GM19238 (cell line): Measurements from ENCODE around the gene CREB5.

ENCODE experiments used
- DNase-seq: peaks from one replicate; pipeline ENCODE4 v3.0.0; 2011; ENCODE audit warnings: low spot score; ENCODE audit not compliant: insufficient read length

The CREB5 gene

GRCh38 chr7:28678431-28678965, 266.2 kb downstream of the CREB5 start:
- no peak for DNase-seq

- DNase-seq = no peak
Observed at GRCh38 chr7:28681693-28682310, 269.5 kb downstream of the CREB5 start.

- DNase-seq = no peak
Observed at GRCh38 chr7:28682801-28683200, 270.5 kb downstream of the CREB5 start.

GRCh38 chr7:28684650-28685241, 272.4 kb downstream of the CREB5 start:
- DNase-seq = no peak

- DNase-seq = no peak
Observed at GRCh38 chr7:28685242-28685643, 272.9 kb downstream of the CREB5 start.

- DNase-seq = no peak
Observed at GRCh38 chr7:28685644-28686417, 273.5 kb downstream of the CREB5 start.

- no peak for DNase-seq
Observed at GRCh38 chr7:28686418-28686800, 274.1 kb downstream of the CREB5 start.

- no peak for DNase-seq
Observed at GRCh38 chr7:28687537-28687936, 275.2 kb downstream of the CREB5 start.

GRCh38 chr7:28688174-28688573, 275.9 kb downstream of the CREB5 start:
- no peak for DNase-seq

GRCh38 chr7:28688651-28689050, 276.3 kb downstream of the CREB5 start:
- no peak for DNase-seq

- DNase-seq = no peak
Observed at GRCh38 chr7:28695300-28696295, 283.3 kb downstream of the CREB5 start.

GRCh38 chr7:28697913-28698563, 285.7 kb downstream of the CREB5 start:
- no peak for DNase-seq

- no peak for DNase-seq
Observed at GRCh38 chr7:28698840-28699239, 286.5 kb downstream of the CREB5 start.

- no peak for DNase-seq
Observed at GRCh38 chr7:28700096-28700495, 287.8 kb downstream of the CREB5 start.

GRCh38 chr7:28700790-28701203, 288.5 kb downstream of the CREB5 start:
- DNase-seq = no peak

- DNase-seq = no peak
Observed at GRCh38 chr7:28701731-28702130, 289.4 kb downstream of the CREB5 start.

GRCh38 chr7:28702171-28702570, 289.9 kb downstream of the CREB5 start:
- DNase-seq = no peak

- DNase-seq = no peak
Observed at GRCh38 chr7:28703037-28703765, 290.9 kb downstream of the CREB5 start.

GRCh38 chr7:28704706-28705105, 292.4 kb downstream of the CREB5 start:
- no peak for DNase-seq

GRCh38 chr7:28705350-28705749, 293.0 kb downstream of the CREB5 start:
- no peak for DNase-seq
